Measurements from ENCODE around the gene SRRM1.
"Not testable (repeated sequence)": the region's sequence is repeated elsewhere in the genome, so short reads cannot be mapped to it uniquely, and the experiment has no call there.

SRRM1 gene

DNA sequence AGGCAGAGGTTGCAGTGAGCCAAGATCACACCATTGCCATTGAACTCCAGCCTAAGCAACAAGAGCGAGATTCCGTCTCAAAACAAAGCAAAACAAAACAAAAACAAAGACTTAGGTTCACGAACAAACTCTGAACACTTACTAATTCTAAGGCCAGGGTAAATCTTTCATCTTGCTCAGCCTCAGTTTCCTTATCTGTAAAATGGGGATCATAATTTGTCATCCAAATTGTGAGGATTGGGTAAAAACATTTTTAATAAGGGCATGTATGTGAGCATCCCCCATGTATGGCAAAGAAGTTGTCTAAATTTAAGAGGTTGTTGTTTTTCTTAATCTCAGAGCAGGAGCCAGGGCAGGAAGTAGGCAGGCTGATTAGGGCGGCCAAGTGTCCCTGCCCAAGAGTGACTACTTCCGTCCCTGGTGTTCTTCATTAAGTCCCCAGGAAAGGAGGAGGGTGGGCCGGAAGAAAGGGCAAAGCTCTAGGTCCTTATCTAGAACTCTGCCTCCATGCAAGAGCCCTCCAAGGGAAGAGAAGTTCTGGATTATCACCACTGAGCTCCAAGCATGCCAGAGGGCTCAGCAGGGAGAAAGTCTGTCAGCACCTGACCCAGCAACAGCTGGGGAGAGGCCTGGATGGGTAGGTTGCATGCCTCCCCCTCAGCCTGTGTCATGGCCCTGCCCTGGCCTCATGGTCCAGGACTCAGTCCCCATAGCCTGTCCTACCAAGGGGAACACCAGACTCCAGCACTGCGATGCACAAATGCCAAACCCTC is 52.3 kb downstream of the SRRM1 start:
- no peak for DNase-seq (ENCODE audit: low read depth)
- H3K4me3 ChIP-seq (ENCODE audit: control insufficient read depth, low read depth, low read length), result no peak overlapping the region
- TF ChIP-seq, protein P1, sequence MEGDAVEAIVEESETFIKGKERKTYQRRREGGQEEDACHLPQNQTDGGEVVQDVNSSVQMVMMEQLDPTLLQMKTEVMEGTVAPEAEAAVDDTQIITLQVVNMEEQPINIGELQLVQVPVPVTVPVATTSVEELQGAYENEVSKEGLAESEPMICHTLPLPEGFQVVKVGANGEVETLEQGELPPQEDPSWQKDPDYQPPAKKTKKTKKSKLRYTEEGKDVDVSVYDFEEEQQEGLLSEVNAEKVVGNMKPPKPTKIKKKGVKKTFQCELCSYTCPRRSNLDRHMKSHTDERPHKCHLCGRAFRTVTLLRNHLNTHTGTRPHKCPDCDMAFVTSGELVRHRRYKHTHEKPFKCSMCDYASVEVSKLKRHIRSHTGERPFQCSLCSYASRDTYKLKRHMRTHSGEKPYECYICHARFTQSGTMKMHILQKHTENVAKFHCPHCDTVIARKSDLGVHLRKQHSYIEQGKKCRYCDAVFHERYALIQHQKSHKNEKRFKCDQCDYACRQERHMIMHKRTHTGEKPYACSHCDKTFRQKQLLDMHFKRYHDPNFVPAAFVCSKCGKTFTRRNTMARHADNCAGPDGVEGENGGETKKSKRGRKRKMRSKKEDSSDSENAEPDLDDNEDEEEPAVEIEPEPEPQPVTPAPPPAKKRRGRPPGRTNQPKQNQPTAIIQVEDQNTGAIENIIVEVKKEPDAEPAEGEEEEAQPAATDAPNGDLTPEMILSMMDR (conservative IDR thresholded peaks at IDR 0.05; ENCODE audit: control insufficient read depth, insufficient read depth, low read depth, low read length), result no peak

DNA sequence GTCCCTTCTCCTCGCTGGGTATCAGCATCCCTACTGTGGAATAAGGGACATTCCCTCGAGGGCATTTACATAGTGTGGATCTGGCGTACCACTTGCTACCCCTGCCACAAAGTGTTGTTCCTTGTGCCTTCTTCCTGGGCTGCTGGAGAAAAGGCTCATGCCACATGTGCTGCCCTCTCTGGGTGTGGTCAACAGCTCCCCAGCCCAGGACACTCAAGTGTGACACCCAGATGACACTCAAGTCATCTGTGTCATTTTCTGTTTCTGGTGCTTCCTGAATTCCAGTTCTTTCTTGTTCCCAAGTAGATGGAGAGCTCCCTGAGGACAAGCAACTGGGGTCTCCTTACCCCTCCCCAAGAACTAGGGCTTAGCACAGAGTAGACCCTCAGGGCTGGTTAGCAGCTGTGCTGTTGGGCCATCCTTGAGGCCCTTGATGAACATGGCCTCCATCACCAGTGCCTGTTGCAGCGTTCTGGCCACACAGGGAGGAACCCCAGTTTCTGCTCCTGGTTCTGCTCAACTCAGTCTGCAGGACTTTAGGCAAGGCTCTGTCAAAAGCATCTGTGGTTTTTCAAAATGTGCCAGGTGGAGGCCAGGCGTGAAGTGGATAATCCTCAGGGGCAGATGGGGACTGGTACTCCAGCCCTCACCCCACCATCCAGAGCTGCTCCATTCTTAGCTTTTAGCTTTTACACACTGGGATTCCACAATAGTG is 53.1 kb downstream of the SRRM1 start:
- H3K4me3 ChIP-seq (ENCODE audit: control insufficient read depth, low read depth, low read length), result no peak overlapping the region
- no peak for DNase-seq (ENCODE audit: low read depth)
- TF ChIP-seq, protein P1 (conservative IDR thresholded peaks at IDR 0.05; ENCODE audit: control insufficient read depth, insufficient read depth, low read depth, low read length), result no peak

DNA sequence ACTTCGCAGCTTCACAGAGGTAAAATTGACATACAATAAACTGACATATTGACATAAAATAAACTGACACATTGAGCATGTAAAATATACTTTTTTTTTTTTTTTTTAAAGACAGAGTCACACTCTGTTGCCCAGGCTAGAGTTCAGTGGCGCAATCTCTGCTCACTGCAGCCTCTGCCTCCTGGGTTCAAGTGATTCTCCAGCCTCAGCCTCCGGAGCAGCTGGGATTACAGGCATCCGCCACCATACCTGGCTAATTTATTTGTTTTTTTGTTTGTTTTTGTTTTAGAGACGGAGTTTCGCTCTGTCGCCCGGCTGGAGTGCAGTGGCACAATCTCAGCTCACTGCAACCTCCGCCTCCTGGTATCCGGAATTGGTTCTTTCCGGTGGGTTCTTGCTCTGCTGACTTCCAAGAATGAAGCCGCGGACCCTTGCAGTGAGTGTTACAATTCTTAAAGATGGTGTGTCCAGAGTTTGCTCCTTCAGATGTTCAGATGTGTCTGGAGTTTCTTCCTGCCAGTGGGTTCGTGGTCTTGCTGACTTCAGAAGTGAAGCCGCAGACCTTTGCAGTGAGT is 53.7 kb downstream of the SRRM1 start:
- no peak for DNase-seq (ENCODE audit: low read depth)
- TF ChIP-seq, protein P1 (conservative IDR thresholded peaks at IDR 0.05; ENCODE audit: control insufficient read depth, insufficient read depth, low read depth, low read length), result no peak
- no peak overlapping the region for H3K4me3 ChIP-seq (ENCODE audit: control insufficient read depth, low read depth, low read length)

DNA sequence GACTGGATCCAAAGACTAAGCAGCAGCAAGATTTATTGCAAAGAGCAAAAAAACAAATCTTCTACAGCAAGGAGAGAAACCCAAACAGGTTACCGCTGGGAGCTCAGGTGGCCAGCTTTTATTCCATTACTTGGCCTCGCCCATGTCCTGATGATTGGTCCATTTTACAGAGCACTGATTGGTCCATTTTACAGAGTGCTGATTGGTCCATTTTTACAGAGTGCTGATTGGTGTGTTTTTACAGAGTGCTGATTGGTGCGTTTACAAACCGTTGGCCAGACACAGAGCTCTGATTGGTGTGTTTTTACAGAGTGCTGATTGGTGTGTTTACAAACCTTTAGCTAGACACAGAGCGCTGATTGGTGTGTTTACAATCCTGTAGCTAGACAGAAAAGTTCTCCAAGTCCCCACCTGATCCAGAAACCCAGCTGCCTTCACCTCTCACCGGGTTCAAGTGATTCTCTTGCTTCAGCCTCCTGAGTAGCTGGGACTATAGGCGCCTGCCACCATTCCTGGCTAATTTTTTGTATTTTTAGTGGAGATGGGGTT is 54.4 kb downstream of the SRRM1 start:
- not testable (repeated sequence) for DNase-seq (ENCODE audit: low read depth); H3K4me3 ChIP-seq (ENCODE audit: control insufficient read depth, low read depth, low read length)

DNA sequence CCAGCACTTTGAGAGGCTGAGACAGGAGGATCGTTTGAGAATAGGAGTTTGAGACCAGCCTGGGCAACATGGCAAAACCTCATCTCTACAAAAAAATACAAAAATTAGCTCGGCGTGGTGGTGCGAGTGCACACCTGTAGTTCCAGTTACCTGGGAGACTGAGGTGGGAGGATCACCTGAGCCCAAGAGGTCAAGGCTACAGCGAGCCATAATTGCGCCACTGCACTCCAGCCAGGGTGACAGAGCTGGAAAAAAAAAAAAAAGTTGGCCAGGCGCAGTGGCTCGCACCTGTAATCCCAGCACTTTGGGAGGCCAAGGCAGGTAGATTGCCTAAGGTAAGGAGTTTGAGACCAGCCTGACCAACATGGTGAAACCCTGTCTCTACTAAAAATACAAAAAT is 55.2 kb downstream of the SRRM1 start:
- not testable (repeated sequence) for DNase-seq (ENCODE audit: low read depth); H3K4me3 ChIP-seq (ENCODE audit: control insufficient read depth, low read depth, low read length)

DNA sequence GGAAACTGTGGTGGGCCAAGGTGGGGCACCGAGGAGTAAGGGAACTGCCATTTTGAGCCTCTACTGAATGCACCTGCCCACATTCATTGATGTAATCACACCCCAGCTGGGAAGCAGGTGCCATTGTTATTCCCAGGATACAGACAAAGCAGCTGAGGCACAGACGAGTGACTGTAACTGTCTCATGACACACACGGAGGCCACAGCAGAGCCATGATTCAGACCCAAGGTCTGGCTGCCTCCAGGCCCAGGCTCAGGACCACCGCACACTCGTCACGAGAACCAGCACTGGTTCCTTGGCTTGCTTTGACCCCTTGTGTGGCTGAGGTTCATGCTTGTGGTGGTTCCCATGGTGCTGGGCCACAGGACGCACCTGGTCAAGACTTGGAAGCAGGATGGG is 56.5 kb downstream of the SRRM1 start:
- no peak for DNase-seq (ENCODE audit: low read depth)
- TF ChIP-seq, protein P1 (conservative IDR thresholded peaks at IDR 0.05; ENCODE audit: control insufficient read depth, insufficient read depth, low read depth, low read length), result no peak
- H3K4me3 ChIP-seq (ENCODE audit: control insufficient read depth, low read depth, low read length), result no peak overlapping the region

DNA sequence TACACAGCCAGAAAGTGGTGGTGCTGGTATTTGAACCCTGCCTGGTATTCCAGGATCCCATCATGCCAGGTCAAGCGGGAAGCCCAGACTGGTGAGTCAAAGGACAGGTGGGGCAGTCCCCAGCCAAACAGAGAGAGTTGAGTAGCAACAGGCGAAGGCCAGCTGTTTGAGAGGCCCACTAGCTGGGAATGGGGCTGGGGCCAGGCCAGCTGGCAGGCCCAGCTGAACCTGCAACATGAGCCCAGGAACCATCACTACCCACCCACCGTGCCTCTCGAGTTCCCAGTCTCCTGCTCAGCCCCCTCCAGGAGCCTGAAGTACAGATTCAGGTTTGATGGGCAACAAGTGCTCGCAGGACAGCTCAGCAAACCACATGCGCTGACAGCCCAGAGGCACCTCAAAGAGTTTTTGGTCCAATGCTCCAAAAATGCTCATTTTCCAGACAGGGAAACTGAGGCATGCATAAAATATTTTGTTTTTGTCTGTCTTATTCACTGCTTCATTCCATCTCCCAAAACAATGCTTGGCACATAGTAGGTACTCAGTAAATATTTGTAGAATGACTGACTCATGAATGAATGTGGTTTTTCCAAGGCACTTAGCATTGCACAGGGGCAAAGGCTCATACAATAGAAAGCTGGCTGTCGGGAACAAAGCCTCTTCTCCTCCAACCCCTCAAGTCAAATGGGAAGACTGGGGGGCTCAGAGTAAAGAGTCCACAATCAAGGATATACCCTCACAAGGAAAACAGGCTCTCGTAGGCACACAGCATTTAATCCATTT is 59.6 kb downstream of the SRRM1 start:
- TF ChIP-seq, protein P1 (conservative IDR thresholded peaks at IDR 0.05; ENCODE audit: control insufficient read depth, insufficient read depth, low read depth, low read length), result no peak
- peak; percentile 51 for DNase-seq (ENCODE audit: low read depth)
- H3K4me3 ChIP-seq (ENCODE audit: control insufficient read depth, low read depth, low read length), result no peak overlapping the region
